ENCODE data around the gene FGD5.

DNA sequence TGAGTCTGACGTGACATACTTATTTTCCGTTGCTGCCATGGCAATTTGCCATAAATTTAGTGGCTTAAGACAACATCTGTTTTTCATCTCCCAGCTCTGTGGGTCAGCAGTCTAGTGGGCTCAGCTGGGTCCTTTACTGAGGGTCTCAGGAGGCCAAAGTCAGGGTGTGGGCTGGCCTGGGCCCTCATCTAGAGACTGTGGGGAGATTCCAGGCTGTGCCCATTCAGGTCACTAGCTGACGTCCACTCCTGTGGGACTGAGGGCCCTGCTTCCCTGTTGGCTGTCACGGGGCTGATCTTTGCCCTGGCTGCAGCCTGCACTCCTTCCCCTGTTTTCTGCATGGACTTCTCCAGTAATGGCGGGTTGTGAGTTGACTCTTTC, 19.1 kb downstream of the FGD5 start:
- TF ChIP-seq, protein P1, sequence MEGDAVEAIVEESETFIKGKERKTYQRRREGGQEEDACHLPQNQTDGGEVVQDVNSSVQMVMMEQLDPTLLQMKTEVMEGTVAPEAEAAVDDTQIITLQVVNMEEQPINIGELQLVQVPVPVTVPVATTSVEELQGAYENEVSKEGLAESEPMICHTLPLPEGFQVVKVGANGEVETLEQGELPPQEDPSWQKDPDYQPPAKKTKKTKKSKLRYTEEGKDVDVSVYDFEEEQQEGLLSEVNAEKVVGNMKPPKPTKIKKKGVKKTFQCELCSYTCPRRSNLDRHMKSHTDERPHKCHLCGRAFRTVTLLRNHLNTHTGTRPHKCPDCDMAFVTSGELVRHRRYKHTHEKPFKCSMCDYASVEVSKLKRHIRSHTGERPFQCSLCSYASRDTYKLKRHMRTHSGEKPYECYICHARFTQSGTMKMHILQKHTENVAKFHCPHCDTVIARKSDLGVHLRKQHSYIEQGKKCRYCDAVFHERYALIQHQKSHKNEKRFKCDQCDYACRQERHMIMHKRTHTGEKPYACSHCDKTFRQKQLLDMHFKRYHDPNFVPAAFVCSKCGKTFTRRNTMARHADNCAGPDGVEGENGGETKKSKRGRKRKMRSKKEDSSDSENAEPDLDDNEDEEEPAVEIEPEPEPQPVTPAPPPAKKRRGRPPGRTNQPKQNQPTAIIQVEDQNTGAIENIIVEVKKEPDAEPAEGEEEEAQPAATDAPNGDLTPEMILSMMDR (conservative IDR thresholded peaks at IDR 0.05 in 1 of 2, IDR thresholded peaks at IDR 0.05 in 1 of 2; ENCODE audit: low read depth in 1 of 2, low read length in 2 of 2): no peak
- TF ChIP-seq EZH2 (IDR thresholded peaks at IDR 0.05; ENCODE audit: low read length, missing control alignments): no peak
